Activated CD4-positive, CD25-positive, alpha-beta regulatory T cell treated with anti-CD3 and anti-CD28 coated beads, Interleukin-2, amount 50 U/mL, for 24 hours (primary cell): ENCODE results near the gene MED27.

Source experiments
- ATAC-seq, 2 donors: fragments of 150-1000 bp; cut with Tn5 transposase; one replicate each; pipeline ENCODE4 v1.10.0; 2021; ENCODE audit warnings: mild to moderate bottlenecking in 1 of 2, moderate library complexity in 1 of 2

The MED27 gene

GRCh38 chr9:131848570-131849160, 231.0 kb downstream of the MED27 start:
- no peak for ATAC-seq

DNA sequence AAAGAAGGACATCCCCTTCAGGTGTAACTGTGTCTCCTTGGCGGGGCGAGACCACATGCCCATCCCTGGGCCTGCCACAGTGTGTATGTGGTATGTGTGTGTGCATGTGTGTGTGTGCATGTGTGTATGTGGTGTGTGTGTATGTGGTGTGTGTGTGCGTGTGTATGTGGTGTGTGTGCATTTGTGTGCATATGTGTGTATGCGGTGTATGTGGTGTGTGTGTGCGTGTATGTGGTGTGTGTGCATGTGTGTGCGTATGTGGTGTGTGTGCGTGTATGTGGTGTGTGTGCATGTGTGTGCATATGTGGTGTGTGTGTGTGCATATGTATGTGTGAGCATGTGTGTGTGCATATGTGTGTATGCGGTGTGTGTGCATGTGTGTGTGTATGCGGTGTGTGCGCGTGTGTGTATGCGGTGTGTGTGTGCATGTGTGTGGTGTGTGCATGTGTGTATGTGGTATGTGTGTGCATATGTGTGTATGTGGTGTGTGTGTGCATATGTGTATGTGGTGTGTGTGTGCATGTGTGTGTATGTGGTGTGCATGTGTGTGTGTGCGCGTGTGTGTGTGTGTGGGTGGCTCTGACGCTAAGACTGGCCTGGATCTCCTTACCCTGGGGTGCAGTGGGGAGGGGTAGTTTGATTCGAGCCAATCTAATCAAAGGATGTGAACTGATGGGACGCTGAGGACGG, 231.9 kb downstream of the MED27 start:
- ATAC-seq: no peak

GRCh38 chr9:131845305-131846298, 234.1 kb downstream of the MED27 start:
- peak; percentile 32 to 73 for ATAC-seq

DNA sequence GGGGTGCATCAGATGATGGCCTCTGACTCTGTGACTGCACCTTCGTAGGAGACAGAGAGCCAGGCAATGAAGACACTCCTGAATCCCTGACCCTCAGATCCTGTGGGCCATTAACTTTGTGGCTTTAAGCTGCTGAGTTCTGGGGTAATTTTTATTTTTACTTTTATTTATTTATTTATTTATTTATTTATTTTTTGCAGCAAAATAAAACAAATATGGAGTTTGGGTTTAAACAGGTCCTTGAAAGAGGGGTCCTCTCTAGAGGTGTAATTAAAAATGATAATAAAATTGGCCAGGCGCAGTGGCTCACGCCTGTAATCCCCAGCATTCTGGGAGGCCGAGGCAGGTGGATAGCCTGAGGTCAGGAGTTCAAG, 234.9 kb downstream of the MED27 start:
- no peak for ATAC-seq

DNA sequence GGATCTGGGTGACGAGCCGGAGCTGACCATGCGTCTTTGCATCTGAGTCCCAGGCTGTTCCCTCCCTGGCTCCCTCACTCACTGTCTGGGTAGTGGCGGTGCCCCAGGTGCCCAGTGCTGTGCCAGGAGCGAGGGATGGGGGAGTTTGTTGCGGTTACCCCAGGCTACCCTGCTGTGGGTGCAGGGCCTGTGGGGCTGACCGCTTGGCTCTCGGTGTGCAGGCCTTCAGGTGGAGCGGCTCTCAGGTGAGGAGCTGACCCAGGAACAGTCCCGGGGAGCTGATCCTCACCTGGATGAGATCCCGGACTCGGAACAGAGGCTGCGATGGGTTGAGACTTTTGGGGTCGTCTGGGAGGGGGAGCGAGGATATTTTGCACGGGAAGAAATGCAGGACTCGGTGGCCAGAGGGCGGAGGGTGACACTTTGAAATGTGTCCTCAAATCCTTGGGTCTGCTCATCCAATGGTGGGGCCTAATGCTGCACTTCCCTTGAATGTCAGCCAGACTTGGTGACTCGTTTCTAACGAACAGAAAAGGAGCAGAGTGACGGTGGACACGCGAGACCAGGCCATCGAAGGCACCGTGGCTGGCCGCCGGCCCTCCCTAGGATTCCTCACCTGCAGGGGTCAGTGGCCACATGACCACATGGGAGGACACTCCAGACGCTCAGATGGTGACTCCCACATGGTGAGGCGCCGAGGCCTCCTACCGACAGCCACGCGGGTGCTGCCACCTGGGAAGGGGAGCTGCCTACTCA, 235.5 kb downstream of the MED27 start:
- ATAC-seq: no peak

- ATAC-seq: no peak
These were observed 237.8 kb downstream of the MED27 start for GRCh38 chr9:131841765-131842318.

DNA sequence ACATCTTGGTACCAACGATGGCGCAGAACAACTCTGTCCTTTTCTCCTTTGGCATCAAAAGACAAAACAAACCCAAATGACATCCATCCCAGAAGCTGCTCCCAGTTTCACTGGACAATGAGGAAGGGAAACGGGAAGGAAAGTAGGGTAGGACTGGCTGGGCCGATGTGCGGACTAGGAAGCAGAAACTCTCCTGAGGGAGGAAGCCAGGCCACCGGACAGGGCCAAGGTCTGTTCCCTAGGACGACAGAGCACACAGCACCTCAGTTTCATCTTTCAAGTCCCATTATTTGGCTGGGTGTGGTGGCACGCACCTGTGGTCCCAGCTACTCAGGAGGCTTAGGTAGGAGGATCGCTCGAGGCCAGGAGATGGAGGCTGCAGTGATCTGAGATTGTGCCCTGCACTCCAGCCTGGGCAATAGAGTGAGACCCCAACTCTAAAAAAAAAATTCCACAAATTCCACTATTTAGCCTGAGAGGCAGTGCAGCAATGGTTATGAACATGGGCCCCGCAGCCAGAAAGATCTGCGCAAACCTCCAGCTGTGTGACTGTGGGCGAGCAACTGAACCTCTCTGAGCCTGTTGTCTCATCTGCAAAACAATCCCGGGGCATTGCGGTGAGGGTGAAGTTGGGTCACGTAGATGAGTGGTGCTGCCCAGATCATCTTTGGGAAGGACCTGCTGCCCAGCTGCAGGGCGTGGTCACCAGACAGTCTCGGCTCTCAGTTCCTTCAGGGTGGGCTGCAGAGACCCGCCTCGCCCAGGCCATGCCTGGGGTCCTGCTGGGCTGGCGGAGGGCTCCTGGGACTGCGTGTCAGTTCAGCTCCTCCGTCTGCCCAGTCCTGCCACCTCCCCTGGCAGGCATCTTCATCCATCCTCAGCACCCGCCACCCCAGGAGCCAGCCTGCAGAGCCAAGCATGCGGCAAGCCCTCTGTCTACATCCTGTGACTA, 238.6 kb downstream of the MED27 start:
- no peak for ATAC-seq

DNA sequence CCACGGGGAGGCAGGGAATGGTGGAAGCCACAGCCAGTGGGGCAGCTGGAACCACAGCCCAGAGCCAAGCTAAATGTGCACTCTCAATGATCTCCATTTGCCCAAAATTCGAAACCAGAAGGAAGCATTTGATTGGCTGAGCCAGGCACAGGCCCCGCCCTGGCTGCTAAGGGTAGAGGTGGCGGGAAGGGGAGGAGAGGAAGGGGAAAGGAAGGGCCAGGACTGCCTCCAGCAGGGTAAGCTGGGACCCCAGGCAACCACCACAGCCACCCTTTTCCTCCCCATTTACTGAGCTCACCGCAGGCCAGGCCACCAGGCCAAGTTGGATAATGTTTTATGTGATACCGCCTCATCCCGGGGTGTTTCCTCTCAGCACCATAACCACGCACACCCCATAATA, 239.4 kb downstream of the MED27 start:
- no peak for ATAC-seq

GRCh38 chr9:131839281-131840084, 240.2 kb downstream of the MED27 start:
- peak; percentile 80 to 82 for ATAC-seq

GRCh38 chr9:131838530-131839280, 241.0 kb downstream of the MED27 start:
- no peak for ATAC-seq

GRCh38 chr9:131837836-131838235, 241.8 kb downstream of the MED27 start:
- ATAC-seq: no peak

GRCh38 chr9:131837316-131837715, 242.4 kb downstream of the MED27 start:
- ATAC-seq: no peak

DNA sequence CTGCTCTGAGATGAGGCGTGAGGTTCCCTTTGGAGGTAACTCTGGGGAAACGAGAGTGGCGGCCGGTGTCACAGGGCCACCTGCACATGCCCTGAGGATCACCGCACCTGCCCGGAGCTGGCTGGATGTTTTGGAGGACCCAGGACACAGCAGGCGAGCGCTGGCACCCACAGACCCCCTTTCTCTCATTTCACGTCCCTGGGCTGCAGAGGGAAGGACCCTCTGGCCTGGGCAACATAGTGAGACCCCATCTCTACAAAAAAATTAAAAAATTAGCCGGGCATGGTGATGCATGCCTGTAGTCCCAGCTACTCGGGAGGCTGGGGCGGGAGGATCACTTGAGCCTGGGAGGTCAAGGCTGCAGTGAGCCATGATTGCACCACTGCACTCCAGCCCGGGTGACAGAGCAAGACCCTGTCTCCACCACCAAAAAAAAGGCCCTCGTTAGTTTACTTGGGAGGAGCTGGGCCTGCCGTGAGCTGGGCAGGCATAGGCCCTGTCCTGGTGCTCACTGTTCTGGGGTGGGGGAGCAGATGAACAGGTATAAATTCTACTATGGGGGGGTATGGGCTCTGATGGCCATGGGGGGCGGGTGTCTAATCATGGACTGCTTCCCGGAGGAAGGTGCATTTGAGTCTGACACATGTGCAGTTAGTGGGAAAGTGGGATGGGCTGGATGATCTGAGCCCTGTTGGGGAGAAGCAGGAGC, 242.9 kb downstream of the MED27 start:
- ATAC-seq: no peak

DNA sequence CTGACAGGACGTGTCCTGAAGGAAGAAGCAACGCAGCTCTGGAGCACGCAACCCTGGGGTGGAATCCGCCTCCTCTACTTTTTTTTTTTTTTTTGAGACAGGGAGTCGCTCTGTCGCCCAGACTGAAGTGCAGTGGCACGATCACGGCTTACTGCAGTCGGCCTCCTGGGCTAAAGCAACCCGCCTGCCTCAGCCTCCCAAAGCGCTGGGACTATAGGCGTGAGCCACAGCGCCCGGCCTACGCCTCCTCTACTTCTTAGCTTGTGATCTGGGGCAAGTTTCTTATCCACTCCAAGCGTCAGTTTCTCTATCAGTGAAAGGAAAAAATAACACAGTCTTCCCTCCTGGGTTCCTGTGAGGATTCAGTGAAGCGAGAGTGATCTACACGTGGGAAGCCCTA, 243.6 kb downstream of the MED27 start:
- ATAC-seq: no peak

- ATAC-seq: no peak
These were observed 244.3 kb downstream of the MED27 start for GRCh38 chr9:131835151-131835910.

- no peak for ATAC-seq
These were observed 244.9 kb downstream of the MED27 start for GRCh38 chr9:131834721-131835120.

GRCh38 chr9:131833906-131834305, 245.8 kb downstream of the MED27 start:
- ATAC-seq: peak; percentile 27 to 56

GRCh38 chr9:131833083-131833482, 246.6 kb downstream of the MED27 start:
- ATAC-seq: no peak
